ENCODE data around the gene SOWAHD. TPM values are rescaled to one million over a fixed set of nuclear protein-coding genes. Genes with fewer than 3 reads are reported as not detected.

The SOWAHD gene
- total RNA-seq, 1 experiment from 2014 or later: 1.4 TPM

- no peak overlapping the region for H3K27ac ChIP-seq
- no TSS peak for BruUV-seq (replicated peaks)
- ChIA-PET POLR2A (ENCODE audit: unreplicated experiment) (no interaction called here), CTCF (interaction anchor here (0.5 kb wide), 1 partner anchor 220 kb away, joined by 3 read pairs; no protein-coding TSS in a partner anchor)
- no peaks in the 10 kb centered on the region for H3K9me2 ChIP-seq (ENCODE audit: insufficient read depth)
- H3K4me1 ChIP-seq (replicated peaks; ENCODE audit: insufficient read depth): no peaks in the 10 kb centered on the region
- no peaks in the 10 kb centered on the region for H3K27me3 ChIP-seq (ENCODE audit: insufficient read depth, low read depth)
- DNase-seq: no peak
- H3K4me2 ChIP-seq: no peak overlapping the region
- intact Hi-C loops (cut with micrococcal nuclease; ENCODE audit: unreplicated experiment): no loop called here
- H3K36me3 ChIP-seq (ENCODE audit: low read depth): no peaks in the 10 kb centered on the region
- no peak overlapping the region for H2AFZ ChIP-seq
- no peak overlapping the region for H3K4me3 ChIP-seq
- H4K20me1 ChIP-seq (ENCODE audit: insufficient read depth): no peaks in the 10 kb centered on the region
- H3F3A ChIP-seq (ENCODE audit: insufficient read depth, low read depth): no peaks in the 10 kb centered on the region
- no peaks in the 10 kb centered on the region for H3K9me3 ChIP-seq (ENCODE audit: insufficient read depth, low read depth)
- H3K79me2 ChIP-seq (ENCODE audit: low read depth): no peaks in the 10 kb centered on the region
- TF ChIP-seq EZH2 (IDR thresholded peaks at IDR 0.05; ENCODE audit: low read depth) (no peak), CTCF (conservative IDR thresholded peaks at IDR 0.05) (no peak)
Observed at GRCh38 chrX:119735467-119735866, 22.9 kb upstream of the SOWAHD start.

- H2AFZ ChIP-seq: no peak overlapping the region
- no peaks in the 10 kb centered on the region for H3F3A ChIP-seq (ENCODE audit: insufficient read depth, low read depth)
- TF ChIP-seq EZH2 (IDR thresholded peaks at IDR 0.05; ENCODE audit: low read depth): no peak
- ChIA-PET CTCF (interaction anchor here (0.5 to 0.6 kb wide), 2 partner anchors 27 to 221 kb away, joined by 3 to 4 read pairs; no protein-coding TSS in a partner anchor), POLR2A (ENCODE audit: unreplicated experiment) (no interaction called here)
- no peaks in the 10 kb centered on the region for H3K79me2 ChIP-seq (ENCODE audit: low read depth)
- intact Hi-C loops (cut with micrococcal nuclease; ENCODE audit: unreplicated experiment): no loop called here
- no peak overlapping the region for H3K4me2 ChIP-seq
- no peak overlapping the region for H3K4me3 ChIP-seq
- no peaks in the 10 kb centered on the region for H3K27me3 ChIP-seq (ENCODE audit: insufficient read depth, low read depth)
- no peaks in the 10 kb centered on the region for H3K4me1 ChIP-seq (replicated peaks; ENCODE audit: insufficient read depth)
- H4K20me1 ChIP-seq (ENCODE audit: insufficient read depth): no peaks in the 10 kb centered on the region
- no peaks in the 10 kb centered on the region for H3K9me3 ChIP-seq (ENCODE audit: insufficient read depth, low read depth)
- DNase-seq: no peak
- no peaks in the 10 kb centered on the region for H3K36me3 ChIP-seq (ENCODE audit: low read depth)
- BruUV-seq (replicated peaks): no TSS peak
- no peak overlapping the region for H3K27ac ChIP-seq
- no peaks in the 10 kb centered on the region for H3K9me2 ChIP-seq (ENCODE audit: insufficient read depth)
Observed at GRCh38 chrX:119736206-119736764, 22.1 kb upstream of the SOWAHD start.

- no TSS peak for BruUV-seq (replicated peaks)
- CTCF ChIA-PET: no interaction called here
- TF ChIP-seq EZH2 (IDR thresholded peaks at IDR 0.05; ENCODE audit: low read depth): no peak
- no peak for TF ChIP-seq CTCF (conservative IDR thresholded peaks at IDR 0.05)
Observed at GRCh38 chrX:119738742-119739141, 19.6 kb upstream of the SOWAHD start.

More at GRCh38 chrX:119738742-119739141, 19.6 kb upstream of the SOWAHD start:
- intact Hi-C loops (cut with micrococcal nuclease; ENCODE audit: unreplicated experiment): no loop called here
- H3K9me3 ChIP-seq (ENCODE audit: insufficient read depth, low read depth): no peaks in the 10 kb centered on the region
- H4K20me1 ChIP-seq (ENCODE audit: insufficient read depth): no peaks in the 10 kb centered on the region
- no peak overlapping the region for H3K4me2 ChIP-seq
- no peaks in the 10 kb centered on the region for H3K36me3 ChIP-seq (ENCODE audit: low read depth)
- H3K79me2 ChIP-seq (ENCODE audit: low read depth): no peaks in the 10 kb centered on the region
- H3K9me2 ChIP-seq (ENCODE audit: insufficient read depth): no peaks in the 10 kb centered on the region
- H2AFZ ChIP-seq: no peak overlapping the region
- no peak overlapping the region for H3K27ac ChIP-seq
- no peaks in the 10 kb centered on the region for H3K27me3 ChIP-seq (ENCODE audit: insufficient read depth, low read depth)
- no peaks in the 10 kb centered on the region for H3K4me1 ChIP-seq (replicated peaks; ENCODE audit: insufficient read depth)
- DNase-seq: no peak
- POLR2A ChIA-PET (ENCODE audit: unreplicated experiment): no interaction called here
- no peak overlapping the region for H3K4me3 ChIP-seq
- no peaks in the 10 kb centered on the region for H3F3A ChIP-seq (ENCODE audit: insufficient read depth, low read depth)

All from PC-9 (cell line).